ENCODE data around the gene CTNNA2.

DNA sequence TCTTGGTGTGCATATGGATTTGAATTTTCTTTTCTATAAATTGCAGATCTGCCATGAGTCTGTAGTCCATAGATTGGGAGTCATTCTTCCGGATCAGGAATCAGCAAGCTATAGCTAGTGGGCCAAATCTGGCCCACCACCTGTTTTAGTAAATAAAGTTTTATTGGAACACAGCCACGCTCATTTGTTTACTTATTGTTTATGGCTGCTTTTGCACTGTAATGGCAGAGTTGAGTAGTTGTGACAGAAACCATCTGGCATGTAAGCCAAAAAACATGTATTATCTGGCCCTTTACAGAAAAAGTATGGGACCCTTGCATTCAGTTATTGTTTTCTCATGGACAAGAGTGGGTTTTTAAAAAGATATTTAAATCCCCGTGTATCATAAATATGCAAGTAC lies 600.5 kb downstream of the CTNNA2 start:
- TF ChIP-seq, protein P1, sequence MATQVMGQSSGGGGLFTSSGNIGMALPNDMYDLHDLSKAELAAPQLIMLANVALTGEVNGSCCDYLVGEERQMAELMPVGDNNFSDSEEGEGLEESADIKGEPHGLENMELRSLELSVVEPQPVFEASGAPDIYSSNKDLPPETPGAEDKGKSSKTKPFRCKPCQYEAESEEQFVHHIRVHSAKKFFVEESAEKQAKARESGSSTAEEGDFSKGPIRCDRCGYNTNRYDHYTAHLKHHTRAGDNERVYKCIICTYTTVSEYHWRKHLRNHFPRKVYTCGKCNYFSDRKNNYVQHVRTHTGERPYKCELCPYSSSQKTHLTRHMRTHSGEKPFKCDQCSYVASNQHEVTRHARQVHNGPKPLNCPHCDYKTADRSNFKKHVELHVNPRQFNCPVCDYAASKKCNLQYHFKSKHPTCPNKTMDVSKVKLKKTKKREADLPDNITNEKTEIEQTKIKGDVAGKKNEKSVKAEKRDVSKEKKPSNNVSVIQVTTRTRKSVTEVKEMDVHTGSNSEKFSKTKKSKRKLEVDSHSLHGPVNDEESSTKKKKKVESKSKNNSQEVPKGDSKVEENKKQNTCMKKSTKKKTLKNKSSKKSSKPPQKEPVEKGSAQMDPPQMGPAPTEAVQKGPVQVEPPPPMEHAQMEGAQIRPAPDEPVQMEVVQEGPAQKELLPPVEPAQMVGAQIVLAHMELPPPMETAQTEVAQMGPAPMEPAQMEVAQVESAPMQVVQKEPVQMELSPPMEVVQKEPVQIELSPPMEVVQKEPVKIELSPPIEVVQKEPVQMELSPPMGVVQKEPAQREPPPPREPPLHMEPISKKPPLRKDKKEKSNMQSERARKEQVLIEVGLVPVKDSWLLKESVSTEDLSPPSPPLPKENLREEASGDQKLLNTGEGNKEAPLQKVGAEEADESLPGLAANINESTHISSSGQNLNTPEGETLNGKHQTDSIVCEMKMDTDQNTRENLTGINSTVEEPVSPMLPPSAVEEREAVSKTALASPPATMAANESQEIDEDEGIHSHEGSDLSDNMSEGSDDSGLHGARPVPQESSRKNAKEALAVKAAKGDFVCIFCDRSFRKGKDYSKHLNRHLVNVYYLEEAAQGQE (IDR thresholded peaks at IDR 0.05; ENCODE audit: low read depth) = no peak
- TF ChIP-seq CEBPB (IDR thresholded peaks at IDR 0.05) = no peak
- TF ChIP-seq EP300 (IDR thresholded peaks at IDR 0.05; ENCODE audit: borderline replicate concordance) = no peak
- TF ChIP-seq, protein P2, sequence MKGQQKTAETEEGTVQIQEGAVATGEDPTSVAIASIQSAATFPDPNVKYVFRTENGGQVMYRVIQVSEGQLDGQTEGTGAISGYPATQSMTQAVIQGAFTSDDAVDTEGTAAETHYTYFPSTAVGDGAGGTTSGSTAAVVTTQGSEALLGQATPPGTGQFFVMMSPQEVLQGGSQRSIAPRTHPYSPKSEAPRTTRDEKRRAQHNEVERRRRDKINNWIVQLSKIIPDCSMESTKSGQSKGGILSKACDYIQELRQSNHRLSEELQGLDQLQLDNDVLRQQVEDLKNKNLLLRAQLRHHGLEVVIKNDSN (IDR thresholded peaks at IDR 0.05) = no peak
- no peak for TF ChIP-seq TAF1 (IDR thresholded peaks at IDR 0.05; ENCODE audit: low read depth)
- TF ChIP-seq RAD21 (IDR thresholded peaks at IDR 0.05; ENCODE audit: low read depth) = no peak
- TF ChIP-seq NFIC (IDR thresholded peaks at IDR 0.05) = no peak
- TF ChIP-seq, protein P3, sequence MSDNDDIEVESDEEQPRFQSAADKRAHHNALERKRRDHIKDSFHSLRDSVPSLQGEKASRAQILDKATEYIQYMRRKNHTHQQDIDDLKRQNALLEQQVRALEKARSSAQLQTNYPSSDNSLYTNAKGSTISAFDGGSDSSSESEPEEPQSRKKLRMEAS (IDR thresholded peaks at IDR 0.05) = no peak
- TF ChIP-seq FOXM1 (IDR thresholded peaks at IDR 0.05; ENCODE audit: borderline replicate concordance, low read depth) = no peak
- TF ChIP-seq YY1 (IDR thresholded peaks at IDR 0.05; ENCODE audit: low read depth) = no peak
- TF ChIP-seq EGR1 (IDR thresholded peaks at IDR 0.05) = no peak
- TF ChIP-seq TEAD4 (IDR thresholded peaks at IDR 0.05) = no peak
- no peak for TF ChIP-seq ZBTB7A (IDR thresholded peaks at IDR 0.05; ENCODE audit: low read depth)
- TF ChIP-seq TCF12 (IDR thresholded peaks at IDR 0.05; ENCODE audit: low read depth) = no peak
